HG03460 (cell line): ENCODE results near the gene CCND2.
"Not testable (repeated sequence)": the region's sequence is repeated elsewhere in the genome, so short reads cannot be mapped to it uniquely, and the experiment has no call there.

Source experiments
- ATAC-seq: cut with Tn5 transposase; IDR thresholded peaks from one replicate; pipeline ENCODE4 v1.9.1; 2021; ENCODE audit not compliant: unreplicated experiment

The CCND2 gene

GRCh38 chr12:4273652-4274395, at the start of gene CCND2:
TSS of gene CCND2 (plus strand) at chr12:4273762. CDS start at chr12:4274041, 279 bp downstream.
- ATAC-seq: peak; percentile 25

DNA sequence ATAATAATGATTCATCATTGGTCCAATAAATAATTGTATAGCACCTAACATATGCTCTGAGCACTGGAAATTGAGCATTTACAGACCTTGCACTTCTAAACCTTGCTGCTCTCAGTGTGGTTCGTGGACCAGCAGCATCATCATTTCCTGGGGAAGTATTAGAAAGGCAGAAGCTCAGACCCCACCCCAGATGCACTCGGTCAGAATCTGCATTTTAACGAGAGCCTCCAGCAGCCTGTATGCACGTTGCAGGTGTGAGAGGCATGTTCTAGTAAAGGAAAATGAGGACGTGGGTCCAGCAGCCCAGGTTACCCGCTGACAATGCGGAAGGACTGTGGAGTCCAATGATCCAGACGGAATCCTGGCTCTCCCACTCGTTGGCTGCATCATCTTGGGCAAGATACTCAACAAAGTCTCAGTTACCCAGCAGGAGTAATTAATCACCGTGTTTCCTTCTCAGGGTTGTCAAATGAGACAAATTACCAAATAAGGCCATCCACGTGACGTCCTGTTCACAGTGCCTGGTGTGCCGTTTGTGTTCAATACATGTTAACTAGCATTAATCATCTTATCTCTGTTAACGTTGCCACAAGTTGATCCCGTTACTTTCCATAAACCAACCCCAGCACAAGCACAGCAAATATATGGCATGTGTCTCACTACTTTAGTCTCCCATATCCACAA, 49.2 kb upstream of the CCND2 start:
- ATAC-seq: no peak

DNA sequence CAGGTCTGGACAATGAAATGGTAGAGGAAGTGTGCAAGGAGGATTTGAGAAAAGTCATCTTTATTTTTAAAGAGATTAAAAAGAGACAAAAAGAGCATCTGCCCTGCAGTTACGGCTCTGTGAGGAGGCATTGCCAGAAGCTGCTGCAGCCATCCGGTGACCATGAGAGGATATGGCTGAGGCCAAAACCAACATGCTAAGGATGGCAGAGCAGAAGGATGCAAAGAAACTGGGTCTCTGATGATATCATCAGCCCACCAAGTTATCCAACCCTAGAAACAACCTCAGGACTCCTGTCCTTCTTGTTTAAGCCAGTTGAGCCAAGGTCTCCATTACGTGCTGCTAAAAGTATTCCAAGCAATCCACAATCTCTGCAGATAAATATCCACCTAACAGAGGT, 48.0 kb upstream of the CCND2 start:
- no peak for ATAC-seq

DNA sequence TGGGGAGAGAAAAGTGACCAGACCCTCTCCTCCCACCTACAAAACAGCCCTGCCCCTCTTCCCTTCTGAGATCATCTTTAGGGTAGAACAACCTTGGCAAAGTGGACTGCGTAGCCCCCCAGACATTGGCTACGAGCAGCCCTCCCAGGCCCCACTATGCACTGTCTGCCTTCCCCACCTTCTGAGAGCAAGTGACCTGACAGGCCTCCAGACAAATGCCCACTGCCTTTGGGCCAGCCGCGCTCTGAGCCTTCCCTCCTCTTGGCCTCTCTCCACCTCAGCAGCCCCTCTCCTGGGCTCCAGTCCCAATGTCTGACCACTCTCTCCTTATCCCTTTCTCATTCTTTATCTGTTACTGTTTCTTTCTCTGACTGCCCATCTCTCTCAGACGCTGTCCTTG, 46.5 kb upstream of the CCND2 start:
- no peak for ATAC-seq

DNA sequence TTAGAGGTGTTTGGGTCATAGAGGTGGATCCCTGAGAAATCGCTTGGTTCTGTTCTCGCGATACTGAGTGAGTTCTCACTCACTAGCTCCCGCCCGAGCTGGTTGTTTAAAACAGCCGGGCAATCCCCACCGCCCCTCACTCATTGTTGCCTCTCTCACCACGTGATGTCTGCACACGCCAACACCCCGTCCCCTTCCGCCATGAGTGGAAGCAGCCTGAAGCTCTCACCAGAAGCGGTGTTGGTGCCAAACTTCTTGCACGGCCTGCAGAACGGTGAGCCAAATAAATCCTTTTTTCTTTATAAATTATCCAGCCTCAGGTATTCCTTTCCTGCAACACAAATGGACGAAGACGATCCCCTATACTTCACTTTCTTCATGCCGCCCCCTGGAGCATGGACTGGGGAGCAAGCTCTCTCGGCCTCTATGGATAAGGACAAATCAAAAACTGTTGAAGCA, 45.4 kb upstream of the CCND2 start:
- no peak for ATAC-seq

DNA sequence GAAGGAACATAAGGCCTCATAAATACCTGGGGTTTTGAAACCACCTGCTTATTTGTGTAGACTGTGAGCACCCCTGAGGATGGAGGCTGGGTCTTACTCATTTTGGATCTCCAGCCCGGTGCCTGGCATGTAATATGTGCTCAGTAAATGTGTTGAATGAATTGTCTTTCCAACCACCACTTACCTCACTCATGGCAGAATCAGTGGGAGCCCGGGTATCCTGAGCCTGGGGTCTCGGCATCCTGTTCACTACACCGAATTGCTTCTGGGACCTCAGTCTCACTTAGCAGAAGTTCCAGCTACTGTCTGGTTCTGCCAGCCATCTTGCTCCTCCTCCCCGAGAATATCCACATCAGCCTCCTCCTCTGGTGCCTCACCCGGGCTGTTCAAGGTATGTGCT, 43.0 kb upstream of the CCND2 start:
- ATAC-seq: no peak

DNA sequence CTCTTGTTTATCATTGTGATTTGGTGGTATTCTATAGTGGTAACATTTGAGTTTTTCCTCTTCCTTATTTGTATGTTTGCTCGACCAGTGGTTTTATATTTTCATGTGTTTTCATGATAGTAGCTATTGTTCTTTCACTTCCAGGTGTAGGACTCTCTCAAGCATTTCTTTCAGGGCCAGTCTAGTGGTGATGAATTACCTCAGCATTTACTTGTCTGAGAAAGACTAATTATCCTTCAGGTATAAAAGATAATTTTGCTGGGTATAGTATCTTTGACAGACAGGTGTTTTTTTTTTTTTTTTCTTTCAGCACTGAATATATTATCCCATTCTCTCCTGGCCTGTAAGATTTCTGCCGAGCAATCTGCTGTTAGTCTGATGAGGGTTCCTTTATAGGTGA, 35.0 kb upstream of the CCND2 start:
- ATAC-seq: no peak

DNA sequence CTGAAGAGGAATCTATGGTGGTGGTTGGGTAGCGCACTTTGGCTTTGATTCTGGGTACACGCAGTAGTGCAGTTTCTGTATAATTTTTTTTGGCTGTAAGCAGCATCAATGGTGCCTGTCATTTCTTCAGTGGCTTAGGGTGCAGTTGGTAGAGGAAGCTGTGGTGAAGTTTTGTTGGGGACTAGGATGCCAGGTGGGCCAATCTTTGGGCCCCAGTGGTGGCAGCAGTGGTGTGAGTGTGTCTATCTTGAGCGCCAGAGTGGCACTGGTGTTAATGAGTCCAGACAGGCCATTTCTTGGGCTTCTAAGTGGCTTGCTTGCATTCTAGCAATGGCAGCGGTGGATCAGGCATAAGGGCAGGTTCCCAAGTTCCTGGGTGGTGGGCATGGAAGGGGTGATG, 33.8 kb upstream of the CCND2 start:
- ATAC-seq: no peak

DNA sequence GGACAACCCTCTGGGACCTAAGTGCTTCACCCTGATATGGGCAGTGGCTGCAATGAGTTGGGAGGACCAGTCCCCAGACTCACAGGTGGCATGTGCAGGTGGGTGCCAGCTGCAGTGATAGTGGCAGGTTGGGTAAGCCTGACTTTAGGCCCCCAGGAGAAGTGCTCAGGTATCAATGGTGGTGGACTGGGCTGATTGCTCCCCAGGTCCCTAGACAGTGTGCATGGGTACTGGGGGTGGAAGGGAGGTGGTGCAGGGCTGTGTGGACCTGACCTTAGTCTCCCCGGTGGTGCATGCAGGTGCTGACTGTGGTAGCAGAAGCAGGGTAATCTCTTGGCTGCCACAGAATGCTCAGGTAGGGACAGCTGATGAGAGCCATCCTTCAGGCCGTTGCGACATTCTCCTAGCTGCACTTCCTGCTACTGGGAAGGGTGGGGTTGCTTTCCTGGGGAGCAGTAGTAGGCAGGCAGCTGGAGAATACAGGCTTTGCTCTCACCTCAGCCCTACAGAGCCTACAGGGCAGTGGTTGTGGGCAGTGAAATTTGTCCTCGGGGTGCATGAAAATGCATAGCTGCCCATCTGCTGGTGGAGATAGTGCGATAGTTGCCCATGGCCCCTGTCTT, 33.3 kb upstream of the CCND2 start:
- ATAC-seq: no peak

DNA sequence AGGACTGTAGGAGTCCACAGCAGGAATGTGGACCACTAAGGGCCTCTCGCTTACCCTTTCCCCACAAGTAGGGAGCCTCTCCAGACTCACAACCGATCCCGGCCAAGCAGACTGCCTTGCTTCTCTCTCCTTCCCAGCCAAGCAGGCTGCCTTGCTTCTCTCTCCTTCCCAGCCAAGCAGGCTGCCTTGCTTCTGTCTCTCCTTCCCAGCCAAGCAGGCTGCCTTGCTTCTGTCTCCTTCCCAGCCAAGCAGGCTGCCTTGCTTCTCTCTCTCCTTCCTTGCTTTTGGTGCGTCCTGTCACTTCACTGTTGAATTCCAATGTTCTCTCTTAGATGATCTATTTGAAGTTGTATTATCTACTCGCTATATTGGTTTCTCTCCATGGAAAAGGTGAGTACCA, 32.6 kb upstream of the CCND2 start:
- ATAC-seq: no peak

GRCh38 chr12:4241592-4241991, 32.0 kb upstream of the CCND2 start:
- no peak for ATAC-seq

- no peak for ATAC-seq
Observed at GRCh38 chr12:4242595-4242994, 31.0 kb upstream of the CCND2 start.

GRCh38 chr12:4243091-4243490, 30.5 kb upstream of the CCND2 start:
- ATAC-seq: no peak

DNA sequence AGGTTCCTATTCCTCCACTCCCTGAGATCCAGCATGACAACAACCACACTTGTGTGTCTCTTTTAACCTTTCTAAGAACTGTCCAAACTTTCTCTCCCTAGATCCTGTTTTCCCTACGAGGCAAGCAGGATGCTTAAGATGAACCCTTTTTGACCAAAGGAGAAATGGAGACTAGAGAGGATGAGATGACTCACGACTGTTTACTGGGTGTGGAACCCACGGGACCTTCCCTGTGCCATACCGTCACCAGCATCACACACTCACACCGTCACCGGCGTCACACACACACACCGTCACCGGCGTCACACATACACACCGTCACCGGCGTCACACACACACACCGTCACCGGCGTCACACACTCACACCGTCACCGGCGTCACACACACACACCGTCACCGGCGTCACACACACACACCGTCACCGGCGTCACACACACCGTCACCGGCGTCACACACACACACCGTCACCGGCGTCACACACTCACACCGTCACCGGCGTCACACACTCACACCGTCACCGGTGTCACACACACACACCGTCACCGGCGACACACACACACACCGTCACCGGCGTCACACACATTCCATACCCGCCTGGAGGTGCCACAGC, 30.0 kb upstream of the CCND2 start:
- ATAC-seq: not testable (repeated sequence)

- ATAC-seq: no peak
Observed at GRCh38 chr12:4244868-4245267, 28.7 kb upstream of the CCND2 start.

DNA sequence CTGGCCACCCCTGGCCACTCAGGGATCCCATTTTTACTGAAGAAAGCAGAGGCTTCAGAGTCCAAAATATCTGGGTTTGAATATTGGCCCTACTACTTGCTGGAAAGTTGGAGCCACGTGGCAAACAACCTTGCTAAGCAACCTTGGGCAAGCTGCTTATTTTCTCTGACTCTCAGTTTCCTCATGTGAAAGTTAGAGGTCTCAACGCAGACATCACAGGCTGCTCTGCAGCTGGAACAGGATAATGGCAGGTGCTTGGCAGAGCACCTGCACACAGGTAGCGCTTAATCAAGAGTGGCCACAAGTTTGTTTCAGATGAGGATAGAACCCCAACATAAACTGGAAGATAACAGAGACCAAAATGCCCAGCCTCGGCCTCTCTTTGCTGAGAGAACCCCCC, 28.1 kb upstream of the CCND2 start:
- no peak for ATAC-seq

- ATAC-seq: no peak
Observed at GRCh38 chr12:4246116-4246515, 27.4 kb upstream of the CCND2 start.

DNA sequence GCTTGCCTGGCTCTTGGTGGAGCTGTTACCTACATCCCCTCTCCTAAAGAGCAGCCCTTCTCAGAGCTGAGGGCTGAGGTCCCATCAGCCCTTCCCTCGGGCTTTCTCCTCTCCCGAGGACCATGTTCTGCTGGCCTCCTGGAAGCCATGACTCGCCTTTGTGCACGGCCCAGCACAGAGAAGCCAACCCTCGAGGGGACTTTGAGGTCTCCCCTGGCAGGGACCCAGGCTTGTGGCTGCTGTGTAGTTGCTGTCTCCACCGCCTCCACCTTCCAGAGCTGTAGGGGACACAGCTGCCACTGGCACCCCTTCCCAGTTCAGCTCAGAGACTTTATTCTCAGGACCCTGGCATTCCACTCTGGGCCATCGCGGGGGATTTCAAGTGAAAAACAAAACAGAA, 22.9 kb upstream of the CCND2 start:
- no peak for ATAC-seq

- no peak for ATAC-seq
Observed at GRCh38 chr12:4251216-4251891, 22.2 kb upstream of the CCND2 start.

GRCh38 chr12:4251967-4252366, 21.6 kb upstream of the CCND2 start:
- ATAC-seq: no peak

- ATAC-seq: no peak
Observed at GRCh38 chr12:4252601-4253000, 21.0 kb upstream of the CCND2 start.
